Stomach (tissue), 4 donors: ENCODE data around the gene MPC1.

ENCODE experiments used
- POLR2A ChIP-seq, 4 donors: fragments of 450-650 bp; IDR thresholded peaks; one replicate each; pipeline ENCODE4 v1.6.1; 2016; ENCODE audit warnings: antibody characterized with exemption in 4 of 4, control low read depth in 2 of 4, mild to moderate bottlenecking in 1 of 4, moderate library complexity in 1 of 4
- POLR2AphosphoS5 ChIP-seq, 3 donors: sonication (generic); formaldehyde crosslinking; IDR thresholded peaks; one replicate each; pipeline ENCODE4 v1.6.1; 2016; ENCODE audit warnings: antibody characterized with exemption in 3 of 3
- TF ChIP-seq, protein P1 (sequence below), 7 experiments: fragments of 450-650 bp in 4 of 7; fragments of 200-600 bp in 3 of 7; sonication (generic) in 3 of 7; IDR thresholded peaks; one replicate each; pipeline ENCODE4 v1.5.1; 2016 to 2019; ENCODE audit warnings: antibody characterized with exemption in 7 of 7, control low read depth in 2 of 7, mild to moderate bottlenecking in 1 of 7

DNA sequence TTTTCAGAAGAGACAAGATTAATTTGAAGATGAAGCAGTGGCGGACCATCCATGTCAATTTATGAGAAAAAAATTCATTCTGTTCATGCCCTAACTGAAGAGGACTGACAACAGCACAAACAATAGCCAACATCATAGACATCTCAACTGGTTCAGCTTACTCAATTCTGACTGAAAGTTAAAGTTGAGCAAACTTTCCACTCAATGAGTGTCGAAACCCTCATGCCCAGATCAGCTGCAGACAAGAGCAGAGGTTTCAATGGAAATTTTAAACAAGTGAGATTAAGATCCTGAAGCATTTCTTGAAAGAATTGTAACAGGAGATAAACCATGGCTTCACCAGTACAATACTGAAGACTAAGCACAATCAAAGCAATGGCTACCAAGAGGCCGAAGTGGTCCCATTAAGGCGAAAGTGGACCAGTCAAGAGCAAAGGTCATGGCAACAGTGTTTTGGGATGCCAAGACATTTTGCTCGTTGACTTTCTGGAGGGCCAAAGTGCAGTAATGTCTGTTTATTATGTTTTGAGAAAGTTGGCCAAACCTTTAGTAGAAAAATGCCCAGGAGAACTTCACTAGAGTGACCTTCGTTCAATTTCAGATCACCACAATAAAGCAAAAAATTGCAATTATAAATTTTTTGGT is 34.3 kb downstream of the MPC1 start:
- TF ChIP-seq POLR2A (IDR thresholded peaks at IDR 0.05): no peak
- TF ChIP-seq, protein P1, sequence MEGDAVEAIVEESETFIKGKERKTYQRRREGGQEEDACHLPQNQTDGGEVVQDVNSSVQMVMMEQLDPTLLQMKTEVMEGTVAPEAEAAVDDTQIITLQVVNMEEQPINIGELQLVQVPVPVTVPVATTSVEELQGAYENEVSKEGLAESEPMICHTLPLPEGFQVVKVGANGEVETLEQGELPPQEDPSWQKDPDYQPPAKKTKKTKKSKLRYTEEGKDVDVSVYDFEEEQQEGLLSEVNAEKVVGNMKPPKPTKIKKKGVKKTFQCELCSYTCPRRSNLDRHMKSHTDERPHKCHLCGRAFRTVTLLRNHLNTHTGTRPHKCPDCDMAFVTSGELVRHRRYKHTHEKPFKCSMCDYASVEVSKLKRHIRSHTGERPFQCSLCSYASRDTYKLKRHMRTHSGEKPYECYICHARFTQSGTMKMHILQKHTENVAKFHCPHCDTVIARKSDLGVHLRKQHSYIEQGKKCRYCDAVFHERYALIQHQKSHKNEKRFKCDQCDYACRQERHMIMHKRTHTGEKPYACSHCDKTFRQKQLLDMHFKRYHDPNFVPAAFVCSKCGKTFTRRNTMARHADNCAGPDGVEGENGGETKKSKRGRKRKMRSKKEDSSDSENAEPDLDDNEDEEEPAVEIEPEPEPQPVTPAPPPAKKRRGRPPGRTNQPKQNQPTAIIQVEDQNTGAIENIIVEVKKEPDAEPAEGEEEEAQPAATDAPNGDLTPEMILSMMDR (IDR thresholded peaks at IDR 0.05): no peak
- no peak for TF ChIP-seq POLR2AphosphoS5 (IDR thresholded peaks at IDR 0.05)
